Psoas muscle (tissue), 8 donors: ENCODE results near the gene OGFOD3. TPM values are rescaled to one million over a fixed set of nuclear protein-coding genes. Genes with fewer than 3 reads are reported as not detected.
A peak's percentile ranks its signal among the peaks of the same experiment; 100 is the strongest.
"Not testable (repeated sequence)": the region's sequence is repeated elsewhere in the genome, so short reads cannot be mapped to it uniquely, and the experiment has no call there.

Experiments
- ATAC-seq, 4 donors: fragments of 200-7000 bp; cut with Tn5 transposase; one replicate each; pipeline ENCODE4 v1.9.1; 2020; ENCODE audit warnings: moderate library complexity in 3 of 4, mild to moderate bottlenecking in 2 of 4
- DNase-seq, 2 donors: peaks; one replicate each; pipeline ENCODE4 v3.0.0-alpha.2; 2020
- H3K27ac ChIP-seq: fragments of 200-600 bp; one replicate; pipeline ENCODE4 v1.8.0; 2022
- H3K27me3 ChIP-seq, 3 donors: fragments of 200-600 bp in 1 of 3; one replicate each; pipeline versions ENCODE4 v1.6.1 to v1.8.0; 2013 to 2022; ENCODE audit warnings: low read length in 2 of 3, mild to moderate bottlenecking in 2 of 3, moderate library complexity in 1 of 3; ENCODE audit not compliant: insufficient read depth in 3 of 3
- H3K36me3 ChIP-seq, 2 donors: fragments of 200-600 bp in 1 of 2; one replicate each; pipeline versions ENCODE4 v1.6.1 to v1.8.0; 2013 to 2022; ENCODE audit warnings: low read depth in 1 of 2, mild to moderate bottlenecking in 1 of 2, moderate library complexity in 1 of 2; ENCODE audit not compliant: insufficient read depth in 1 of 2
- H3K4me1 ChIP-seq: fragments of 200-600 bp; one replicate; pipeline ENCODE4 v1.8.0; 2022
- H3K4me3 ChIP-seq: fragments of 200-600 bp; one replicate; pipeline ENCODE4 v1.8.0; 2022; ENCODE audit warnings: mild to moderate bottlenecking
- H3K9me3 ChIP-seq: fragments of 200-600 bp; one replicate; pipeline ENCODE4 v1.8.0; 2022
- whole genome bisulfite sequencing, 3 donors: extraction: QIAGEN DNeasy Blood & Tissue Kit; methylation state at CpG; one replicate each; pipeline versions ENCODE4 v1.1.6 to v1.1.7; 2013; 5-methylcytosine and 5-hydroxymethylcytosine counted together
- intact Hi-C, 2 donors: fragments of 100-400 bp; cut with DNase I; formaldehyde crosslinking; loops; one replicate each; pipeline versions ENCODE4 v1.11.0 to v1.14.2; 2022
- polyA plus RNA-seq, 3 donors: library from polyadenylated mRNA; stranded (reverse); fragments of 200-250 nt; gene quantifications; one replicate each; pipeline ENCODE4 v1.2.3, GENCODE V29; 2013
- total RNA-seq, 4 donors: library from RNA; stranded (reverse); fragmentation: NEBNext Ultra II Directional in 2 of 4; extraction: Animal tissue kit (Norgen Biotek cat#: 25700) in 2 of 4; gene quantifications; one replicate each; pipeline versions ENCODE4 v1.2.1 to v1.2.4, GENCODE V29; 2021 to 2023
- TF ChIP-seq, protein P1 (sequence below): fragments of 200-600 bp; IDR thresholded peaks from one replicate; pipeline ENCODE4 v1.8.0; 2022; ENCODE audit warnings: antibody characterized with exemption
- donor health status: healthy with polysubstance abuse.
- donor health status: DM: no; HTN: no; CAD: no; lungs with moderate emphysema.
- donor health status: Bipolar disorder and iron deficiency.
- donor health status: healthy.
- donor health status: DM: yes; HTN: yes; CAD: no.
- donor health status: DM: no; HTN: no; CAD: no.
- donor health status: DM: no; HTN: no; CAD: no.
- donor health status: DM: yes; HTN: yes; CAD: no.

The OGFOD3 gene
- total and polyA plus RNA-seq, 7 donors: 15.5 to 30.4 (median 26.9) TPM

DNA sequence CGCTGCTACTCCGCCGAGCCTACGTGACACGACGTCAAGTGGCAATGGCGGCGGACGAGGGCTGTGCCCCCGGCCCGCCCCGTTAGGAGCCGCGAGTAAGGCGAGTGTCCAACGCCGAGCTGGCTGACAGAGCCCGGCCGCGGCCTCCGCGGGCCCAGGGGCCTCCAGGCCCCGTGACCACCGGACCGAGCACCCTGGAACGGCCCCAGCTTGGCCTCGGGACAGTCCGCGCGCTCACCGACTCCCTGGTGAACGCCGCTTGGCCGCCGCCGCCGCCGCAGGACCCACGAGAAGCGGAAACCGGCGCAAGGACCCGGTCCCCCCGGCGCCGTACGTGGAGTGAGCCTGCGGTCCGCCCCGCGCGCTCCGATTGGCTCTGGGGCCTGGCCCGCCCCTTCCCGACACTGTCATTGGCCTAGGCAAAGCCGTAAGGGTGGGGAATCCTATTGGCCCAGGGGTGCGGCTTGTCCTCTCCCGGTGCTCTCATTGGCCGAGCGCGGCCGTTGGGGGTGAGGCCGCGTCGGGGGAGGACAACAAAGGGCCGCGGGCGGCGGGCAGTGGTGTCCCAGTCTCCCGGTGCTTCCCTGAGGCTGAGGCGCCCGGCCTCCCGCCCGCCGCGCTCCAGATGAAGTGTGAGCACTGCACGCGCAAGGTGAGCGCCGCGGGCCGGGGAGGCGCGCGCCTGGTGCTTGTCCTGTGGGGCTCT, 39.9 kb upstream of the OGFOD3 start, which contains the start of gene NARF:
Gene NARF (plus strand): TSS at position 563 of the 706 bp plus-strand sequence. CDS start 63 bp downstream, at position 626.
- WGBS, 3 donors: 0 to 1% (median 0%) methylated on average over 58 to 85 of the region's 85 CpGs
- H3K4me3 ChIP-seq: peak within 1 kb of the TSS; percentile 94
- intact Hi-C loops: no loop called here
- no peaks in the 10 kb centered on the region for H3K9me3 ChIP-seq
- peaks cover 3 to 36% of the 10 kb centered on the region in 2 donors for H3K36me3 ChIP-seq
- ATAC-seq (peak; percentile 97 to 99 (median 98)), DNase-seq (peak; percentile 98 to 99)
- TF ChIP-seq, protein P1, sequence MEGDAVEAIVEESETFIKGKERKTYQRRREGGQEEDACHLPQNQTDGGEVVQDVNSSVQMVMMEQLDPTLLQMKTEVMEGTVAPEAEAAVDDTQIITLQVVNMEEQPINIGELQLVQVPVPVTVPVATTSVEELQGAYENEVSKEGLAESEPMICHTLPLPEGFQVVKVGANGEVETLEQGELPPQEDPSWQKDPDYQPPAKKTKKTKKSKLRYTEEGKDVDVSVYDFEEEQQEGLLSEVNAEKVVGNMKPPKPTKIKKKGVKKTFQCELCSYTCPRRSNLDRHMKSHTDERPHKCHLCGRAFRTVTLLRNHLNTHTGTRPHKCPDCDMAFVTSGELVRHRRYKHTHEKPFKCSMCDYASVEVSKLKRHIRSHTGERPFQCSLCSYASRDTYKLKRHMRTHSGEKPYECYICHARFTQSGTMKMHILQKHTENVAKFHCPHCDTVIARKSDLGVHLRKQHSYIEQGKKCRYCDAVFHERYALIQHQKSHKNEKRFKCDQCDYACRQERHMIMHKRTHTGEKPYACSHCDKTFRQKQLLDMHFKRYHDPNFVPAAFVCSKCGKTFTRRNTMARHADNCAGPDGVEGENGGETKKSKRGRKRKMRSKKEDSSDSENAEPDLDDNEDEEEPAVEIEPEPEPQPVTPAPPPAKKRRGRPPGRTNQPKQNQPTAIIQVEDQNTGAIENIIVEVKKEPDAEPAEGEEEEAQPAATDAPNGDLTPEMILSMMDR: no peak
- H3K27me3 ChIP-seq: no peaks in the 10 kb centered on the region
- H3K4me1 ChIP-seq: peaks cover 17% of the 10 kb centered on the region
- peak within 1 kb of the TSS; percentile 99 for H3K27ac ChIP-seq

DNA sequence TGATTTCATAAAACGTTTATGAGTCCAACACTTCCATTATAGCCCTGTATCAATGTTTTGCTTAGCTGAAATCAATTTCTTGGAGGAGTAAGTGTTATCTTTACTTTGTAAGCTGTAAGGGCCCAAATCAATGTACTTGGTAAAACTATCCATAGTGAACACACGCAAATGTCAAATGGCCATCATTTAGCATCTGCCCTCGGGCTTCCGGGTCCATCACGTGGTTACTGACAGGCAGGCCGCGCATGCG, 39.5 kb upstream of the OGFOD3 start:
- peak overlapping the region; percentile 99 for H3K27ac ChIP-seq
- ATAC-seq (no peak), DNase-seq (no peak)
- H3K4me1 ChIP-seq: peaks cover 17% of the 10 kb centered on the region
- intact Hi-C loops: no loop called here
- no peaks in the 10 kb centered on the region for H3K9me3 ChIP-seq
- 0 to 1% (median 0%) methylated on average over 8 of the region's 8 CpGs for WGBS, 3 donors
- TF ChIP-seq, protein P1: no peak
- H3K36me3 ChIP-seq: peaks cover 3 to 31% of the 10 kb centered on the region in 2 donors
- H3K27me3 ChIP-seq: no peaks in the 10 kb centered on the region
- peak overlapping the region; percentile 94 for H3K4me3 ChIP-seq

DNA sequence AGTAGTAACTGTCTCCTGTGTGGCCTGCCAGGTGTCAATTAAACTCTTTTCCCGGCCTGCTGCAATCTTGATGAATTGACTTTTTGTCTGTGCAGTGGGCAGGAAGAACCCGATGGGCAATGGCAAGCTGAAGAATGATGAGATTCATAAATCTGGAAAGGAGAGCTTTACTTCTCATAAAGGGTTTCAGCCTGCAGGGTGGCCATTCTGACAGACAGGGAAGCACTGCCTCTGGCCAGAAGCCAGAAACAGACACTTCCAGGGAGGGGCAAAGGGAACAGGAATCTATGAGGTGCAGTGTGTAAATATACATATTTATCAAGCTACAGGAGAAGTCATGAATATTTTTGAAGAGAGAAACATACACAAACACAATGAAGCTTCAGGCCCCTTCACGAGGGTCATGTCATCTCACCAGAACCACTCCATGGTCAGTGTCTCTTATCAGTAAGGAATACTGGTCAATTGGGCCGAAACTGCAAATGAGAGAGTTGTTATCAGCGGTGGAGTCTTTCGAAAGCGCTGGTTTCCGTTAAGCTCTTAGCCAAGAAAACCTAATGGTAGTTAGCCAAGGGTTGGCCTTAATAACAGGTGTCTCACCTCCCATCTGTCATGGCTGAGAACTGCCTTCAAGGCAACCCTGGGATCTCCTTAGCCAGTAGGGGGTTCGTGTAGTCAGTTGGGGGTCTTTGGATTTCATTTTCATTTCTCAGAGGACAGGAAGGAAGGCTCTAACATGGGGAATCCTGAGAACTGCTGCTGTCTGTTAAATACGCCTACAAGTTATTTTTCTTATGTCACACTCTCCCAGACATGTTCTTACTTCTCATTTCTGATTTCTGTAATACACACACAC, 38.9 kb upstream of the OGFOD3 start:
- Histone ChIP-seq H3K4me3 (peak overlapping the region; percentile 94), H3K27me3 (no peaks in the 10 kb centered on the region), H3K9me3 (no peaks in the 10 kb centered on the region), H3K36me3 (peaks cover 3 to 25% of the 10 kb centered on the region in 2 donors), H3K27ac (peak overlapping the region; percentile 99), H3K4me1 (peaks cover 17% of the 10 kb centered on the region)
- intact Hi-C loops: no loop called here
- no peak for DNase-seq
- TF ChIP-seq, protein P1: no peak
- WGBS, 3 donors: 51 to 63% (median 62%) methylated on average over 10 of the region's 10 CpGs
- ATAC-seq: no peak

DNA sequence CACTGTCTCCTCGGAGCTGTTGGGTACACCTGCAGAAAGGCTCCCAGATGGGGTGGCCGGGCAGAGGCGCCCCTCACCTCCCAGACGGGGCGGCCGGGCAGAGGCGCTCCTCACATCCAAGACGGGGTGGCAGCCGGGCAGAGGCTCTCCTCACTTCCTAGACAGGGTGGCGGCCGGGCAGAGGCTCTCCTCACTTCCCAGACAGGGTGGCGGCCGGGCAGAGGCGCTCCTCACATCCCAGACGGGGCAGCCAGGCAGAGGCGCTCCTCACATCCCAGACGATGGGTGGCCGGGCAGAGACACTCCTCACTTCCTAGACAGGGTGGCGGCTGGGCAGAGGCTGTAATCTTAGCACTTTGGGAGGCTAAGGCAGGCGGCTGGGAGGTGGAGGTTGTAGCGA, 35.3 kb upstream of the OGFOD3 start:
- intact Hi-C loops, H3K27me3 ChIP-seq, H3K4me3 ChIP-seq, DNase-seq, H3K9me3 ChIP-seq, ATAC-seq, H3K36me3 ChIP-seq, H3K27ac ChIP-seq: not testable (repeated sequence)
- peaks cover 13% of the 10 kb centered on the region for H3K4me1 ChIP-seq
- 91 to 95% (median 92%) methylated on average over 20 to 21 of the region's 21 CpGs for WGBS, 3 donors

DNA sequence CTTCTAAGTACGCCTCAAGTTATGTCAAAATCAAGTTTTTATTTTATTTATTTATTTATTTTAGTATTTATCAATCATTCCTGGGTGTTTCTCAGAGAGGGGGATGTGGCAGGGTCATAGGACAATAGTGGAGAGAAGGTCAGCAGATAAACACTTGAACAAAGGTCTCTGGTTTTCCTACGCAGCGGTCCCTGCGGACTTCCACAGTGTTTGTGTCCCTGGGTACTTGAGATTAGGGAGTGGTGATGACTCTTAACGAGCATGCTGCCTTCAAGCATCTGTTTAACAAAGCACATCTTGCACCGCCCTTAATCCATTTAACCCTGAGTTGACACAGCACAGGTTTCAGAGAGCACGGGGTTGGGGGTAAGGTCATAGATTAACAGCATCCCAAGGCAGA, 34.8 kb upstream of the OGFOD3 start:
- ATAC-seq, DNase-seq, H3K36me3 ChIP-seq, H3K9me3 ChIP-seq, H3K27ac ChIP-seq, H3K4me3 ChIP-seq, intact Hi-C loops, H3K27me3 ChIP-seq: not testable (repeated sequence)
- 80 to 87% (median 82%) methylated on average over 7 of the region's 7 CpGs for WGBS, 3 donors
- H3K4me1 ChIP-seq: peaks cover 13% of the 10 kb centered on the region
